ENCODE measurements around the gene SYCP2L.
"Not testable (repeated sequence)": the region's sequence is repeated elsewhere in the genome, so short reads cannot be mapped to it uniquely, and the experiment has no call there.

The SYCP2L gene

GRCh38 chr6:10886691-10887502 is at the start of gene SYCP2L:
TSS of gene SYCP2L (plus strand) at chr6:10887052. CDS start at chr6:10887127, 75 bp downstream.
- DNase-seq (ENCODE audit: low read depth in 2 of 2), result peak in 1 of 2 donors; percentile 21

GRCh38 chr6:10837622-10837994 is 49.2 kb upstream of the SYCP2L start:
- no peak for DNase-seq (ENCODE audit: low read depth in 2 of 2)

GRCh38 chr6:10837995-10838793 is 48.7 kb upstream of the SYCP2L start, which contains the start of gene MAK:
TSS of gene MAK (minus strand) at chr6:10838539. CDS start at chr6:10830648, 7,891 bp downstream.
- DNase-seq (ENCODE audit: low read depth in 2 of 2), result peak; percentile 75 to 76

- peak in 1 of 2 donors; percentile 15 for DNase-seq (ENCODE audit: low read depth in 2 of 2)
Observed at GRCh38 chr6:10838794-10839333, 48.0 kb upstream of the SYCP2L start.

GRCh38 chr6:10843554-10843953 is 43.3 kb upstream of the SYCP2L start:
- DNase-seq (ENCODE audit: low read depth in 2 of 2), result no peak

- no peak for DNase-seq (ENCODE audit: low read depth in 2 of 2)
Observed at GRCh38 chr6:10847684-10848083, 39.2 kb upstream of the SYCP2L start.

- DNase-seq (ENCODE audit: low read depth in 2 of 2), result no peak
Observed at GRCh38 chr6:10849901-10850300, 37.0 kb upstream of the SYCP2L start.

- DNase-seq (ENCODE audit: low read depth in 2 of 2), result no peak
Observed at GRCh38 chr6:10850728-10851127, 36.1 kb upstream of the SYCP2L start.

GRCh38 chr6:10852361-10852960 is 34.4 kb upstream of the SYCP2L start:
- DNase-seq (ENCODE audit: low read depth in 2 of 2), result no peak

GRCh38 chr6:10853849-10854300 is 33.0 kb upstream of the SYCP2L start:
- not testable (repeated sequence) for DNase-seq (ENCODE audit: low read depth in 2 of 2)

- DNase-seq (ENCODE audit: low read depth in 2 of 2), result no peak
Observed at GRCh38 chr6:10854922-10855632, 31.8 kb upstream of the SYCP2L start.

- DNase-seq (ENCODE audit: low read depth in 2 of 2), result no peak
Observed at GRCh38 chr6:10857259-10857658, 29.6 kb upstream of the SYCP2L start.

- DNase-seq (ENCODE audit: low read depth in 2 of 2), result no peak
Observed at GRCh38 chr6:10861086-10861485, 25.8 kb upstream of the SYCP2L start.

GRCh38 chr6:10862361-10862760 is 24.5 kb upstream of the SYCP2L start:
- DNase-seq (ENCODE audit: low read depth in 2 of 2), result no peak

- not testable (repeated sequence) for DNase-seq (ENCODE audit: low read depth in 2 of 2)
Observed at GRCh38 chr6:10863031-10863430, 23.8 kb upstream of the SYCP2L start.

GRCh38 chr6:10866709-10867108 is 20.1 kb upstream of the SYCP2L start:
- DNase-seq (ENCODE audit: low read depth in 2 of 2), result not testable (repeated sequence)

- no peak for DNase-seq (ENCODE audit: low read depth in 2 of 2)
Observed at GRCh38 chr6:10867952-10868351, 18.9 kb upstream of the SYCP2L start.

GRCh38 chr6:10873374-10873773 is 13.5 kb upstream of the SYCP2L start:
- no peak for DNase-seq (ENCODE audit: low read depth in 2 of 2)

- DNase-seq (ENCODE audit: low read depth in 2 of 2), result no peak
Observed at GRCh38 chr6:10874207-10874606, 12.6 kb upstream of the SYCP2L start.

GRCh38 chr6:10875026-10875425 is 11.8 kb upstream of the SYCP2L start:
- no peak for DNase-seq (ENCODE audit: low read depth in 2 of 2)

- DNase-seq (ENCODE audit: low read depth in 2 of 2), result no peak
Observed at GRCh38 chr6:10877012-10877411, 9.8 kb upstream of the SYCP2L start.
